Head of caudate nucleus (tissue), 42 donors: ENCODE data around the gene PIGW.

Experiments
- DNase-seq, 42 donors: peaks; one replicate each; pipeline versions ENCODE4 v3.0.0 to v3.0.0-alpha.2; 2020 to 2021; ENCODE audit warnings: mixed read lengths in 7 of 42
- intact Hi-C: fragments of 100-400 bp; cut with DNase I; formaldehyde crosslinking; loops from one replicate; pipeline ENCODE4 v1.15.0; 2022

Gene PIGW

DNA sequence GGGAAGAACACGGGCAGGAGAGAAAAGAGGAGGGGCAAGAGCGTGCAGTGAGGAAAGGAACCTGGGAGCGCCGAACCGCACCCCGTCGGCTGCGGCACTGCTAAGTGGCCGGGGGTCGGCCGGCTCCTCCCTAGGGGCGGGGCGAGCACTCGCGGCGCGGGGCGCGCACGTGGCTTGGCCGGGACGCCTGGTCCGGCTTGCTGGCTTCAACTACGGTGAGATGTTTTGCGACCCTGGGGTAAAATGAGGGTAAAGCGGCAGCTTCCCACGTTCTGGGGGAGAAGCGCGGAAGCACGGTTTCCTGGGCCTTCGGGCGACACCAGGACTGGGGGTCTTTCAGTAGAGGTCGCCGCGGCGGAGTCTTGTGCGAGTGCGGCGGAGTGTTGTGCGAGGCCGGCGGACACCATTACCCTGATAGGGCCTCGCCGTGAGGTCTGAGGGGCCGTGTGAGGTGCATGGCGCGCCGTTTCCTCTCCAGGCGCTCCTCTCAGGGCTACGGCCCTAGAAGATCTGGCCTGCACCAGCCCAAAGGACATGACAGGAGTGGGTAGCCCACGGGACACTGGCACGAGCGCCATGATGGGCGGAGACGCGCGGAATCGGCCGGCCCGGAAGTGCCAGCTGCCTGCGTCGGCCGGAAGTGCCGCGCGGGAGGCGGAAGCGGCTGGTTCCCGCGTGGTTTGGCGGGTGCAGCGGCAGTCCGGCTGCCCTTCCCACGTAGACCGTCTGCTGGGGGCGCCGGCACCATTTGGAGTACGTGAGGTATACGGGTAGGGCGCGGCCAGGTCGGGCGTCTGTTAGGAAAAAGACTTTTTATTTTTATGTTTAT lies at the start of gene PIGW, which contains the start of gene MYO19:
Gene PIGW (plus strand): TSS at position 148 of the 829 bp plus-strand sequence. CDS start 2,115 bp downstream, outside the sequence.
Gene MYO19 (minus strand): TSS at position 29 of the 829 bp plus-strand sequence. CDS start 2,330 bp downstream, outside the sequence.
- intact Hi-C loops, result no loop called here
- peak; percentile 59 to 93 (median 86) for DNase-seq

DNA sequence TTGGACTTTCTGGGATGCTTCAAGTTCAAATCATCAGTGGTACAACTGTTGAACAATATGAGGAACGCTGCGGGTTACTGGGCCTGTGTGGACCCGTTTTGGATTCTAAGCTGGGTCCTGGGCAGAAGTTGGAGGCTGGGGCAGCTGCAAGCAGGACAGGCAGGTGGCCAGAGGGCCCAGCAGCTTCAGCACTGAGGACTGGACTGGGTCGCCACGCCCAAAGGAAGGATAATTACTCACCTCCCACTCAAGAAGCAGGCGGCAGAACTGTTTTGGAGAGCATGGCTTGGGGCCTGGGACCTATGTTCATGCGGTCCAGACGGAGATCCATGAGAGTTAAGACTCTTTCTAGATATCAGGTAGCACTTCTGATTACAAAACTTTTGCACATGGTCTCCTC lies 49.8 kb upstream of the PIGW start:
- peak in 1 of 42 donors; percentile 15 for DNase-seq
- intact Hi-C loops, result loop anchor here (10.0 kb wide), 2 partner anchors 60 to 510 kb away; partner anchors contain the start of gene GGNBP2

DNA sequence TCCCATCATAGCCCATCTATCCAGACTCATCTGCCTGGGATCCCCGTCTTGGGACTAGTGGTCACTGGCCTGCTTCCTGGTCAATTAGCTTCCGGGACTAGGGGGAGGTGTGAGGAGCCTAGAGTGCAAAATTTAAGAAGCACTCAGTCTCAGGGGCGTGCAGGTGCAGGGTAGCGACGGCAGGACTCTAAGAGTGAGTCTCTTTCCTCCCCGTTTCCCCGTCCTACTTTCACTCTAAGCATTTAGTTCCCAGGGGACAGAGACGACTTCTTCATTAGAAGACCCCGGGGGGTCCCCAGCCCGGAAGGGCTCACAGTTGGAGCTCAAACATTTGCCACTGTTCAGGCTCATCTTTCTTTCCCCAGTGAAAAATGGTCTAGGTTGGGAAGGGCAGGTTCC lies 49.0 kb upstream of the PIGW start:
- DNase-seq, result no peak
- intact Hi-C loops, result loop anchor here (10.0 kb wide), 2 partner anchors 59 to 511 kb away; partner anchors contain the start of gene GGNBP2

- DNase-seq, result peak; percentile 88 to 97 (median 94)
- intact Hi-C loops, result loop anchor here (10.0 kb wide), 2 partner anchors 58 to 512 kb away; partner anchors contain the start of gene GGNBP2
Measured at GRCh38 chr17:36486204-36487194, 48.3 kb upstream of the PIGW start, which contains the start of gene ZNHIT3. Gene ZNHIT3 (plus strand): TSS chr17:36486681. CDS start chr17:36486700, 19 bp downstream.

DNA sequence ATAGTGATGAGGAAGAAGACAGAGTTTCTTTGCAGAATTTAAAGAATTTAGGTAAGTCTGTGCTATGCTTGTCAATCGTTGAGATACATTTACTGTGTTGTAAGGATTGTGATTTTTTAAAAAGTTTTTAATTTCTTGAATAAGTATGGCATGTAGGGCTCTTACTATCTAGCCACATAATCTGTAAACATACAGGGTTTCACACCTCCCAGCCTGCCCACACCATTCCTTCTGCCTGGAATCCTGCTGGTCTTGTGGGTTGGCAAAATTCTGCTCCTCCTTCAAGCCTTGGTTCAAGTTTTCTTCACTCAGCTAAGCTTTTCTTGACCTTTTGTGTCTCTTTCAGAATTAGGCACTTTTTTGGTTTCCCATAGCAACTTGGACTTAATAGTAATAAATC lies 40.8 kb upstream of the PIGW start:
- no peak for DNase-seq
- intact Hi-C loops, result no loop called here

GRCh38 chr17:36494674-36495073 lies 40.1 kb upstream of the PIGW start:
- intact Hi-C loops, result no loop called here
- no peak for DNase-seq

DNA sequence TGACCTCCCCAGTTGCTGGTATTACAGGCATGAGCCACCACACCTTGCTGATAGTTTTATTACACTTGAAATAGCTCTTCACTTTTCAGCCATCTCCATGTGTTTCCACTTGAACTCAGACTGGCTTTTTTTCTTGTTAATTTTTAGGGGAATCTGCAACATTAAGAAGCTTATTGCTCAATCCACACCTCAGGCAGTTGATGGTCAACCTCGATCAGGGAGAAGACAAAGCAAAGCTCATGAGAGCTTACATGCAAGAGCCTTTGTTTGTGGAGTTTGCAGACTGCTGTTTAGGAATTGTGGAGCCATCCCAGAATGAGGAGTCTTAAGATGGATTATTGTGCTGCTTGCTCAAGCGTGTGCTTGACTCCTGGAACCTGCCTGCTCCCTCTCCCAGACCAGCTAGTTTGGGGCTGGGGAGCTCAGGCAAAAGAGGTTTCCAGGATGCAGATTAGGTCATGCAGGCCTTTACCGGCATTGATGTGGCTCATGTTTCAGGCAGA lies 39.7 kb upstream of the PIGW start:
- intact Hi-C loops, result no loop called here
- DNase-seq, result no peak

GRCh38 chr17:36496018-36496789 lies 38.6 kb upstream of the PIGW start:
- intact Hi-C loops, result no loop called here
- DNase-seq, result peak in 26 of 42 donors; percentile 5 to 79 (median 48)

GRCh38 chr17:36498155-36498554 lies 36.6 kb upstream of the PIGW start:
- intact Hi-C loops, result no loop called here
- no peak for DNase-seq

DNA sequence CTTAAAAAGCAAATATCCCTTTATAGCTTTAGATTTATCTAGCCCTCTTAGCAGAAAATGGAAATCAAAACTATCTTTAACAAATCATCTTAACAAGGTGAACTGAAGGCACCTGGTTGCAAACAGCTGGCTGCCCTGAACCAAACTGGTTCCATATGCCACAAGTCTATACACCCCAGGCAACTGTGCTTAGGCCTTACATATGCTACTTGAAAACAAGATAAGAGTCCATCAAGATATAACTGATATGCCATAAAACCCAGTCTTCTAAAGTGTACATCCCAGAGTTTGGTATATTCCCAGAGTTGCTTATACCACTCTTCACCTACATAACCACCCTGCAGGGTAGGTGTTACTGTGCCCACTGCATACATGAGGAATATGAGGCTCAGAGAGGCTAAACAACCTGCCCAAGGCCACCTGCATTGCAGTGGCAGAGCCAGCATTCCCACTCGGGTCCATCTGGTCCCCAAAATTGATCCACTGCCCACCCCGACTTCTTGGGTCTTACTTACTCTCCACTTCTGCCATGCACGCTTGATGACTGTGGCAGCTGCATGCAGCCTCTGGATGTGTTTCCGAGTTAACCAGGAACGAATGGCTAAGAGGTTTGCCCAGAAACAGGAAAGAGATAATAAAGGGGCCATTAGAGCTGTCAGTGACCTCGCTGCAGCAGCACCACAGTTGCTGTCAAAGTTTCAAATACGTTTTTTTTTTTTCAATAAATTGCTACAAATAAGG lies 36.1 kb upstream of the PIGW start:
- intact Hi-C loops, result no loop called here

GRCh38 chr17:36500745-36501225 lies 34.0 kb upstream of the PIGW start:
- no peak for DNase-seq
- intact Hi-C loops, result no loop called here

More for the DNA sequence above, 36.1 kb upstream of the PIGW start:
- DNase-seq, result no peak

DNA sequence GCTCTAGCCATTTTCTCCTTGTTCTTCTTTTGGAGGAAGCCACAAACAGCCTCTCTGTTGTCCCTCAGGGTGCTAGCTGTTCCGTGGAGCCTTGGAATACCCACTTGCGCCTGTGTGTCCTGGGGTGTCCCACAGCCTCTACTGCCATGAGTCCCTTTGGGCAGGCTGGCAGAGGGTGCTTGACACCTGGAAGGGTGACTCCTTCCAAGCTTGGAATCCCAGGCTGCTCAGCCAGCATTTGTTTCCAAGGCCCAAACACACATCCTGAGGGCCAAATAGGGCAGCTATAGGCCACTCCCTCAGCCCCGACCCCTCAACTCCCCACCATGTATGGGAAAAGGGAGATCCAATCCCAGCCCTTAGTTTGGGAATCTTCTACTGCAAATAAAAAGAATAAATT lies 33.4 kb upstream of the PIGW start:
- no peak for DNase-seq

DNA sequence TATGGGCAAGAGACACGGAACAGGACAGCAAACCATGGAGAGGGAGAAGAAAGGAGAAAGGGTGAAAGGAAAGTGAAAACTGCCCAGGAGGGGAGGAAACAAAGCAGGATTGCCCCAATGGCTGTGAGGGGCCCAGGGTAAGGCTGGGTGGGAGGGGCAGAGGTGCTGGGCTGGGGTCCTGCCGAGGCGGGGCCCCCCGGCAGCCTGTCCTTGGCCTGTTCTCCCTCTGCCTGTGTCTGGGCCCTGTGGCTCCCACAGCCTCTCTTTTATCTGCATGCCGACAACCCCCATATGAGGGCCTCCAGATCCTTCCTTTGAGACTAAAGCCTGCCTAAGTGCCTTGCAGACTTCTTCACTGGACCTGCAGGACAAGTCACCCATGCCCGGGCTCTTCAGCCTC lies 32.8 kb upstream of the PIGW start:
- no peak for DNase-seq
- intact Hi-C loops, result no loop called here

More for the DNA sequence above, 33.4 kb upstream of the PIGW start:
- intact Hi-C loops, result no loop called here

GRCh38 chr17:36503456-36504155 lies 31.2 kb upstream of the PIGW start:
- intact Hi-C loops, result no loop called here

DNA sequence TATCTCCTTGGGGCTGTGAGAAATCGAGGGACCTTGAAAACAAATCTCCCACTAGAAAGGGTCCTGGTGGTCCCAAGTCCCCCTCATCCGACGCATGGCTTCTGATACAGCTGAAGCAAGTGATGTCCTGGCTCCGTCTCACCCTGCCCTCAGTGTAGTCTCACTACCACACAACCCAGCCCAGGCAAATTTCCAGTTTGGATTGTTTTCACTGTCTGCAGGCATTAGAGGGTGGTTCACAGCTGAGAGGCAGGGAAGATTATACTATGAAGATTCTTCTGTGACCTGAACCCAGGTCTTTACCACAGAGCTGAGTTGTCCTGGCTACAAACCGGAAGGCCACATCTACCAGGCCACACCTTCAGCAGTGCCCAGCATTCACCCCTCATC lies 30.6 kb upstream of the PIGW start:
- intact Hi-C loops, result no loop called here
- DNase-seq, result no peak

More at GRCh38 chr17:36503456-36504155, 31.2 kb upstream of the PIGW start:
- no peak for DNase-seq

GRCh38 chr17:36505171-36505570 lies 29.6 kb upstream of the PIGW start:
- DNase-seq, result no peak
- intact Hi-C loops, result no loop called here
